Measurements from ENCODE around the gene ZSWIM9. TPM values are rescaled to one million over a fixed set of nuclear protein-coding genes. Genes with fewer than 3 reads are reported as not detected.

Gene ZSWIM9
- polyA plus RNA-seq, 1 of the 3 experiments (the other 2 are of a cell fraction) = 2.2 TPM

DNA sequence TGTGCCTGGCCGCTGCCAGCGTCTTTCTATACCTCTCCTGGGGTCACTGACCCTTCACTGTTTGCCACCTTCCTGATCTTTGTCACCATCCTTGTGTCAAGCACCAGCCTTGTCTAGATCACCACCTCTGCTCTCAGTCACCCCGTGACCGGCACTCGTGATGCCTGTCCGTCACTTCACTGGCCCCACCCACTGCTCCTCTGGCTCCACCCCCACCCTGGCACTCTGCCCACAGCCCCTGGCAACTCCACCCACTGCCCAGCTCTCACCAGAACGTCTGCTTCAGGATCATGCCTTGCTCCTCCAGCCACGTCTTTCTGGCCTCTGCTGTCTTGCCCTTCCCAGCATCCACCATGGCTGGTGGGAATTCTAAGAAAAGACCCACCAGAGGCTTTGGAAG is 35.1 kb upstream of the ZSWIM9 start:
- peak; percentile 87 for DNase-seq
- POLR2A ChIA-PET = no interaction called here

GRCh38 chr19:48136547-48136946 is 33.9 kb upstream of the ZSWIM9 start:
- Histone ChIP-seq H3K9me2 (no peaks in the 10 kb centered on the region), H3K9me3 (no peaks in the 10 kb centered on the region), H3K4me3 (ENCODE audit: low read depth in 2 of 2, low read length in 1 of 2) (no peak overlapping the region), H3K79me2 (ENCODE audit: insufficient read depth) (no peaks in the 10 kb centered on the region), H4K20me1 (ENCODE audit: insufficient read depth) (no peaks in the 10 kb centered on the region), H3K36me3 (replicated peaks in 1 of 2; ENCODE audit: control insufficient read depth in 1 of 2, insufficient read depth in 2 of 2, low read length in 1 of 2) (peaks cover 0 to 2% of the 10 kb centered on the region in 2 experiments), H3K4me1 (ENCODE audit: control insufficient read depth in 1 of 2, insufficient read depth in 2 of 2, low read depth in 1 of 2, low read length in 1 of 2) (peaks cover 0 to 2% of the 10 kb centered on the region in 2 experiments; a peak in 1 of 4 replicates), H3K4me2 (no peak overlapping the region), H3K9ac (no peak overlapping the region), H3K27me3 (ENCODE audit: insufficient read depth) (no peaks in the 10 kb centered on the region), H3K27ac (ENCODE audit: low read depth in 2 of 2, low read length in 1 of 2) (no peak overlapping the region), H2AFZ (ENCODE audit: low read depth) (no peak overlapping the region), H3F3A (replicated peaks; ENCODE audit: insufficient read depth) (no peaks in the 10 kb centered on the region)
- ChIA-PET CTCF (interaction anchor here (1.8 to 3.2 kb wide), 2 partner anchors 29 to 31 kb away, joined by 4 to 12 read pairs; no protein-coding TSS in a partner anchor), POLR2A (no interaction called here)
- 100% methylated on average over 1 of the region's 4 CpGs for WGBS (ENCODE audit: low lambda C conversion rate)
- no peak for DNase-seq
- TF ChIP-seq EP300 (IDR thresholded peaks at IDR 0.05; ENCODE audit: borderline replicate concordance in 1 of 2, low read depth in 1 of 2, low read length in 1 of 2) = no peak
- TF ChIP-seq PBX3 (IDR thresholded peaks at IDR 0.05) = no peak
- no peak for TF ChIP-seq CHD2 (IDR thresholded peaks at IDR 0.05; ENCODE audit: low read length, partially characterized antibody)
- TF ChIP-seq FOXJ3 (CRISPR knock-in tag; IDR thresholded peaks at IDR 0.05) = no peak
- TF ChIP-seq REST (IDR thresholded peaks at IDR 0.05; ENCODE audit: low read depth, low read length) = no peak
- TF ChIP-seq RFX5 (IDR thresholded peaks at IDR 0.05; ENCODE audit: low read length) = no peak
- no peak for TF ChIP-seq FOSL2 (IDR thresholded peaks at IDR 0.05; ENCODE audit: borderline replicate concordance, low read depth)
- TF ChIP-seq YY1 (IDR thresholded peaks at IDR 0.05; ENCODE audit: low read depth) = no peak
- no peak for TF ChIP-seq TEAD4 (IDR thresholded peaks at IDR 0.05; ENCODE audit: borderline replicate concordance, insufficient read depth)
- no peak for TF ChIP-seq GATA2 (CRISPR knock-in tag; IDR thresholded peaks at IDR 0.05)
- TF ChIP-seq ELF1 (IDR thresholded peaks at IDR 0.05) = no peak
- no peak for TF ChIP-seq TAF1 (IDR thresholded peaks at IDR 0.05; ENCODE audit: borderline replicate concordance, low read depth, low read length)
- TF ChIP-seq, protein P1, sequence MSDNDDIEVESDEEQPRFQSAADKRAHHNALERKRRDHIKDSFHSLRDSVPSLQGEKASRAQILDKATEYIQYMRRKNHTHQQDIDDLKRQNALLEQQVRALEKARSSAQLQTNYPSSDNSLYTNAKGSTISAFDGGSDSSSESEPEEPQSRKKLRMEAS (IDR thresholded peaks at IDR 0.05; ENCODE audit: low read depth) = no peak
- TF ChIP-seq, protein P2, sequence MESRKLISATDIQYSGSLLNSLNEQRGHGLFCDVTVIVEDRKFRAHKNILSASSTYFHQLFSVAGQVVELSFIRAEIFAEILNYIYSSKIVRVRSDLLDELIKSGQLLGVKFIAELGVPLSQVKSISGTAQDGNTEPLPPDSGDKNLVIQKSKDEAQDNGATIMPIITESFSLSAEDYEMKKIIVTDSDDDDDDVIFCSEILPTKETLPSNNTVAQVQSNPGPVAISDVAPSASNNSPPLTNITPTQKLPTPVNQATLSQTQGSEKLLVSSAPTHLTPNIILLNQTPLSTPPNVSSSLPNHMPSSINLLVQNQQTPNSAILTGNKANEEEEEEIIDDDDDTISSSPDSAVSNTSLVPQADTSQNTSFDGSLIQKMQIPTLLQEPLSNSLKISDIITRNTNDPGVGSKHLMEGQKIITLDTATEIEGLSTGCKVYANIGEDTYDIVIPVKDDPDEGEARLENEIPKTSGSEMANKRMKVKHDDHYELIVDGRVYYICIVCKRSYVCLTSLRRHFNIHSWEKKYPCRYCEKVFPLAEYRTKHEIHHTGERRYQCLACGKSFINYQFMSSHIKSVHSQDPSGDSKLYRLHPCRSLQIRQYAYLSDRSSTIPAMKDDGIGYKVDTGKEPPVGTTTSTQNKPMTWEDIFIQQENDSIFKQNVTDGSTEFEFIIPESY (IDR thresholded peaks at IDR 0.05; ENCODE audit: borderline replicate concordance, low read depth) = no peak
- no peak for TF ChIP-seq NRF1 (IDR thresholded peaks at IDR 0.05; ENCODE audit: low read depth, low read length)
- no peak for TF ChIP-seq RCOR1 (IDR thresholded peaks at IDR 0.05; ENCODE audit: low read length)

More for the DNA sequence above, 35.1 kb upstream of the ZSWIM9 start:
- Histone ChIP-seq H3K9me3 (no peaks in the 10 kb centered on the region), H3K4me3 (ENCODE audit: low read depth in 2 of 2, low read length in 1 of 2) (no peak overlapping the region), H3K4me1 (ENCODE audit: control insufficient read depth in 1 of 2, insufficient read depth in 2 of 2, low read depth in 1 of 2, low read length in 1 of 2) (peaks cover 0 to 2% of the 10 kb centered on the region in 2 experiments; a peak in 1 of 4 replicates), H3K79me2 (ENCODE audit: insufficient read depth) (no peaks in the 10 kb centered on the region), H3F3A (replicated peaks; ENCODE audit: insufficient read depth) (no peaks in the 10 kb centered on the region), H3K9ac (no peak overlapping the region), H3K27ac (ENCODE audit: low read depth in 2 of 2, low read length in 1 of 2) (no peak overlapping the region), H2AFZ (ENCODE audit: low read depth) (no peak overlapping the region), H3K4me2 (no peak overlapping the region), H3K9me2 (no peaks in the 10 kb centered on the region), H3K27me3 (ENCODE audit: insufficient read depth) (no peaks in the 10 kb centered on the region), H4K20me1 (ENCODE audit: insufficient read depth) (no peaks in the 10 kb centered on the region), H3K36me3 (replicated peaks in 1 of 2; ENCODE audit: control insufficient read depth in 1 of 2, insufficient read depth in 2 of 2, low read length in 1 of 2) (peaks cover 0 to 5% of the 10 kb centered on the region in 2 experiments)
- CTCF ChIA-PET = interaction anchor here (1.5 kb wide), 1 partner anchor 17 kb away, joined by 3 read pairs; no protein-coding TSS in a partner anchor
- WGBS (ENCODE audit: low lambda C conversion rate) = 81% methylated on average over 7 of the region's 8 CpGs
- TF ChIP-seq RCOR1 (IDR thresholded peaks at IDR 0.05; ENCODE audit: low read length) = no peak
- TF ChIP-seq RXRA (IDR thresholded peaks at IDR 0.05; ENCODE audit: borderline replicate concordance, low read depth) = no peak
- no peak for TF ChIP-seq POLR2AphosphoS5 (IDR thresholded peaks at IDR 0.05; ENCODE audit: low read depth, low read length)
- TF ChIP-seq PBX3 (IDR thresholded peaks at IDR 0.05) = peak; percentile 62
- no peak for TF ChIP-seq CHD2 (IDR thresholded peaks at IDR 0.05; ENCODE audit: low read length, partially characterized antibody)

Data from SK-N-SH (cell line).